ENCODE measurements around the gene TULP4. TPM values are rescaled to one million over a fixed set of nuclear protein-coding genes. Genes with fewer than 3 reads are reported as not detected.

The TULP4 gene, protein sequence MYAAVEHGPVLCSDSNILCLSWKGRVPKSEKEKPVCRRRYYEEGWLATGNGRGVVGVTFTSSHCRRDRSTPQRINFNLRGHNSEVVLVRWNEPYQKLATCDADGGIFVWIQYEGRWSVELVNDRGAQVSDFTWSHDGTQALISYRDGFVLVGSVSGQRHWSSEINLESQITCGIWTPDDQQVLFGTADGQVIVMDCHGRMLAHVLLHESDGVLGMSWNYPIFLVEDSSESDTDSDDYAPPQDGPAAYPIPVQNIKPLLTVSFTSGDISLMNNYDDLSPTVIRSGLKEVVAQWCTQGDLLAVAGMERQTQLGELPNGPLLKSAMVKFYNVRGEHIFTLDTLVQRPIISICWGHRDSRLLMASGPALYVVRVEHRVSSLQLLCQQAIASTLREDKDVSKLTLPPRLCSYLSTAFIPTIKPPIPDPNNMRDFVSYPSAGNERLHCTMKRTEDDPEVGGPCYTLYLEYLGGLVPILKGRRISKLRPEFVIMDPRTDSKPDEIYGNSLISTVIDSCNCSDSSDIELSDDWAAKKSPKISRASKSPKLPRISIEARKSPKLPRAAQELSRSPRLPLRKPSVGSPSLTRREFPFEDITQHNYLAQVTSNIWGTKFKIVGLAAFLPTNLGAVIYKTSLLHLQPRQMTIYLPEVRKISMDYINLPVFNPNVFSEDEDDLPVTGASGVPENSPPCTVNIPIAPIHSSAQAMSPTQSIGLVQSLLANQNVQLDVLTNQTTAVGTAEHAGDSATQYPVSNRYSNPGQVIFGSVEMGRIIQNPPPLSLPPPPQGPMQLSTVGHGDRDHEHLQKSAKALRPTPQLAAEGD (N-terminal part only)
- total RNA-seq: 10 to 100 TPM; 20.5 to 27.4 TPM

DNA sequence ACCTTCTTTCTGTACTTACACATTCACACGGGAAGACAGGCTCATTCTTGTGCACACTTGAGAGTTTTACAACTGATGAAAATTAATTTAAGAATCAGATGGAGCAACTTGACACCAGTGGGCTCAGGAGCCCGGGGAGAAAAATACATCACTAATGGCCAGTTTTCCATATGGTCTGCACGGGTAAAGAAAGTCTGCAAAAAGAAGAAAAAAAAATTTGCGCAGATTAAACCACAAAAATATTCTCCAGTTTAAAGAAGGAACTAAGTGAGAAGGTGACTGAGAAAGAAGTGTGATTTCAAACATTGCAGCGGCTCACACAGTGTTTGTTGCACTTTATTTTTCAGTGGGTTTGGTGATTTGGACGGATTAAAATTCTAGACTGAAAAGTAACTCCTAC lies at the start of gene TULP4:
Gene TULP4, plus strand, starts transcription at position 301 of the 400 bp plus-strand sequence. CDS start 1,552 bp downstream, outside the sequence.
- peaks cover 13 to 17% of the 10 kb centered on the region in 2 donors for H3K36me3 Mint-ChIP-seq
- H3K27ac Mint-ChIP-seq: peak within 1 kb of the TSS; percentile 8 to 31
- DNase-seq (ENCODE audit: low spot score in 2 of 2) (no peak), ATAC-seq (no peak)
- H3K9me3 Mint-ChIP-seq: no peaks in the 10 kb centered on the region

DNA sequence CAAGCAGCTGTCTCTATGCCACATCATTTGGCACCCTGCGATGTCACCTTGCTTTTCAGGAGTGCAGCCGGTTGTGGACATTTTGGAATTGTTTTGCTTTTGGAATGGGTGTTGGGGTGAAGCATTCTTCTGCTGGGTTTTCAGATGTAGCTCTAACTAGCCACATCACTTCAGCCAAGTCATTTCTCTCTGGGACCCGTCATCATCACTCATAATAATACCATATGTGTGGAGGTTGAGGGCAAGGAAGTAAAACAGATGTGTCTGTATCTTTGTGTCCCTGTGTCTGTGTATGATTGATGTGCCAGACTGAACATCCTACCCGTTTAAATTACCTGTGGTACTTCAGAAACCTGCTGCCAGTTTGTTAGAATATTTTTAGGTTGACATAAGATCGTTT lies 49.5 kb upstream of the TULP4 start:
- H3K36me3 Mint-ChIP-seq: peaks cover 0 to 7% of the 10 kb centered on the region in 2 donors
- DNase-seq (ENCODE audit: low spot score in 2 of 2): no peak
- H3K27ac Mint-ChIP-seq: no peak overlapping the region
- peak; percentile 66 to 89 for ATAC-seq
- no peaks in the 10 kb centered on the region for H3K9me3 Mint-ChIP-seq

DNA sequence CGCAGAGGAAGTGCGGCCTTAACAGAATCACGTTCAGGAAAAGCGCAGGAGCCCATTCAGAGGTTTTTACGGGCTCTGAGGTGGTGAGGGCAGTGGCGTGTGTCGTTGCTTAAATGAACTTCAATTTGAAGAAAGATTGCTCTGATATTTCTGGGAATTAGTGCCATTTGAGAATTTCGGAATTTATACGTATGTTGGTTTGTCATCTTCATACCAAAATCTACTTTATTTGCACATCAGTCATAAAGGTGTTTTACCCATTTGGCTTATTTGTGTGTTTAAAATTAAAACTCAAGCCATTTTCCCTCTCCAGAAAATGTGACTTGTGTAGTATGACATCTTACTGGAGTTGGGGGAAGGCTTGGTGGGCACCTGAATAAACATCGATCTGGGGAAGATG lies 48.1 kb upstream of the TULP4 start:
- H3K36me3 Mint-ChIP-seq: no peaks in the 10 kb centered on the region
- DNase-seq (ENCODE audit: low spot score in 2 of 2) (no peak), ATAC-seq (no peak)
- H3K9me3 Mint-ChIP-seq: no peaks in the 10 kb centered on the region
- H3K27ac Mint-ChIP-seq: no peak overlapping the region

DNA sequence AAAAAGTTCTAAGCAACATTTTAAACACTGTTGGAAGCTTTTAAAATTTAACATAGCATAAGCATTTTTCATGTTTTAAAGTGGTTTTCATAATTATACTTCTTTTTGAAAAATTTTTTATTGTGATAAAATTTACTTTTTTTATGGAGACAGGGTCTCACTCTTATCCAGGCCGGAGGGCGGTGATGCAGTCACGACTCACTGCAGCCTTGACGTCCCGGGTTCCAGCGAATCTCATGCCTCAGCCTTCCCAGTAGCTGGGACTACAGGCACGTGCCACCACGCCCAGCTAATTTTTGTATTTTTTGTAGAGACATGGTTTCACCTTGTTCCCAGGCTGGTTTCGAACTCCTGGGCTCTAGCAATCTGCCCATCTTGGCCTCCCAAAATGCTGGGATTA lies 46.1 kb upstream of the TULP4 start:
- Mint-ChIP-seq H3K36me3 (no peaks in the 10 kb centered on the region), H3K9me3 (no peaks in the 10 kb centered on the region), H3K27ac (no peak overlapping the region)
- DNase-seq (ENCODE audit: low spot score in 2 of 2): no peak
- no peak for ATAC-seq

DNA sequence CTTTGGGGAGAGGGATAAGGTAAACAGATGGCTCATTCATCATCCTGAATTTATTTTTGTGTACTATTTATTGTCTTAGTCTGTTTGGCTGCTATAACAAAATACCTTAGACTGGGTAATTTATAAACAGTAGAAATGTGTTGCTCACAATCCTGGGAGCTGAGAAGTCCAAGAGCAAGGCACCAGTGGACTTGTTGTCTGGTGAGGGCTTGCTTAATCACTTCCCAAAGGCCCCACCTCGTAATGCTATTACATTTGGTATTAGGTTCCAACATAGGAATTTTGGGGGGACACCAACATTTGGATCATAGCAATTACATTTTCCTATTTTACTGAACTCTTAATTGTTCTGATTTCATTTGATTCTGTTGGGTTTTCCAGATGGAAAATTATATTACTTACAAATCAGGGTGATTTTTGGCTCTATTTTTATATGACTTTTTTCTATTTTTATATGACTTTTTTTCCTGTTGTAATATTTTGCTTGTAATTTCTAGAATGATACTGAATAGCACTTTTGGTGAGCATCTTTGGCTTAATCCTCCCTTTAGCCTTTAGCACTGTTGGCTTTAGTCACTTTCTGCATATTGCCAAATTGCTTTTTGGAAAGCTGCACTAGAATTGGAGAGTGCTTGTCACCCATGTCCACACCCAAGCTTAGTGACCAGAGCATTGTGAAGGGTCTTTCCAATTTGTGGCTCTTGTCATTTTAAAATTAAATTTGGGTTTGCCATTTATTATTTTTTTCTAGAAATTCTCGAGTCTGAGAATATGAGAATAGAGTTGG lies 43.7 kb upstream of the TULP4 start:
- no peaks in the 10 kb centered on the region for H3K9me3 Mint-ChIP-seq
- ATAC-seq: no peak
- no peak overlapping the region for H3K27ac Mint-ChIP-seq
- peaks cover 5 to 15% of the 10 kb centered on the region in 2 donors for H3K36me3 Mint-ChIP-seq
- no peak for DNase-seq (ENCODE audit: low spot score in 2 of 2)

DNA sequence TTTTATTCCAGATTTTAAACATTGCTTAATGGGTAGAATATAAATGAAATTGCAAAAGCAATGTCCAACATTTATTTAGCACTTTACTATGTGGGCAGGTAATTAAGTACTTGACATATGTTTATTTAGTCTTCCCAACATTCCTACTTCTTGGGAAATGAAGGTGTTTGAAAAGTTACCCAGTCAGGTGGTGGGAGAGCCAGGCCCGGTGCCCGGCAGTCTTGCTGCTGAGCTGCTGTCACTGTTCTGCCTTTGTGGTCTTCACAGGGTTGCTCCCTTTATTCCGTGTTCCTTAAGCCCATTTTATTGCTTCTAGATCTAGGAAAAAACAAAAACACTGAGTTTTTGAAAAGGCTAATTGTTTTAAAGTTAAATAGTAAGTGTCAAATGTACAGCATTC lies 42.6 kb upstream of the TULP4 start:
- Mint-ChIP-seq H3K9me3 (no peaks in the 10 kb centered on the region), H3K27ac (no peak overlapping the region), H3K36me3 (peaks cover 5 to 16% of the 10 kb centered on the region in 2 donors)
- no peak for ATAC-seq
- no peak for DNase-seq (ENCODE audit: low spot score in 2 of 2)

DNA sequence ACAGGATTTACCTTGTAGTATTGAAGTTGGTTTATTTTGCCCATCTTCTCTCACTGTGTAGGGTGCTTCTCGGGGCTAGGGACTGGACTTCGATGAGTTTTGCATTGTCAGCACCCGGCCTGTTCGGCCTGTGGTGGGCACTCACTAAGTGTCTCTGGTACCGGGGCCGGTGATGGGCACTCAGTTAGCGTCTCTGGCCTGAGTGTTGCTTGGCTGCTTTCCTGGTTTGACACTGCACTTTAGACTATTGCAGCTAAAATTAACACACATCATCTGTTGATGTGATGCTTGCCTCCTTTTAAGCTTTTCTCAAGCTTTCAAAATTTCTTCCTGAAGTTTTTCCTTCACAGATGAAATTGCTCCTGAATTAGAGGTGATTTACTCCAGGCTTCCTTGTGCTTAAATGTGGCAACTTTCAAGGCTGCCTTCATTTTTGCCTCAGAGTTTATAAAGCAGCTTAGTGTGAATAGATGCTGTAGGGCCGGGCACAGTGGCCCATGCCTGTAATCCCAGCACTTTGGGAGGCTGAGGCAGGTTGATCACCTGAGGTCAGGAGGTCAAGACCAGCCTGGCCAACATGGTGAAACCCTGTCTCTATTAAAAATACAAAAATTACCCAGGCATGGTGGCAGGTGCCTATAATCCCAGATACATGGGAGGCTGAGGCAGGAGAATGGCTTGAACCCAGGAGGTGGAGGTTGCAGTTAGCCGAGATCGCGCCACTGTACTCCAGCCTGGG lies 41.7 kb upstream of the TULP4 start:
- DNase-seq (ENCODE audit: low spot score in 2 of 2): no peak
- no peaks in the 10 kb centered on the region for H3K9me3 Mint-ChIP-seq
- peaks cover 10 to 16% of the 10 kb centered on the region in 2 donors for H3K36me3 Mint-ChIP-seq
- peak in 1 of 2 donors; percentile 6 for ATAC-seq
- no peak overlapping the region for H3K27ac Mint-ChIP-seq

DNA sequence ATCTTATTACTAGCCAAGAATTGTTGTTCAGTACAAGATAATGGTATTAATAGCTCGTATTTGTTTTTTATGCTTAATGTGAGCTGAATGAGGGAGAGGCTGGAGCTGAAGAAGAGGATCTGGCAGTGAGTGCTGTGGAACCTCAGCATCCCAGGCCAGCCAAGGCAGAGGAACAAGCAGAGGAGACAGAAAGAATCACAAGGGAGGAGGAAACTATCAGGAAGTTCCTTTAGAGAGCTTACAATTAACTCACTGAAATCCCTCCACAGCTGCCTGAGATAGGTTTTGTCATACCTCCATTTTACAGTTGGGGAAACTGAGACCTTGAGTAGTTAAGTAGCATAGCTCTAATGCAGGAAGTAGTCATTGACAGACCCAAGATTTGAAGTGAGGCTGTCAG lies 39.9 kb upstream of the TULP4 start:
- peak overlapping the region in 1 of 2 donors; percentile 48 for H3K27ac Mint-ChIP-seq
- DNase-seq (ENCODE audit: low spot score in 2 of 2) (no peak), ATAC-seq (no peak)
- peaks cover 10 to 16% of the 10 kb centered on the region in 2 donors for H3K36me3 Mint-ChIP-seq
- no peaks in the 10 kb centered on the region for H3K9me3 Mint-ChIP-seq

DNA sequence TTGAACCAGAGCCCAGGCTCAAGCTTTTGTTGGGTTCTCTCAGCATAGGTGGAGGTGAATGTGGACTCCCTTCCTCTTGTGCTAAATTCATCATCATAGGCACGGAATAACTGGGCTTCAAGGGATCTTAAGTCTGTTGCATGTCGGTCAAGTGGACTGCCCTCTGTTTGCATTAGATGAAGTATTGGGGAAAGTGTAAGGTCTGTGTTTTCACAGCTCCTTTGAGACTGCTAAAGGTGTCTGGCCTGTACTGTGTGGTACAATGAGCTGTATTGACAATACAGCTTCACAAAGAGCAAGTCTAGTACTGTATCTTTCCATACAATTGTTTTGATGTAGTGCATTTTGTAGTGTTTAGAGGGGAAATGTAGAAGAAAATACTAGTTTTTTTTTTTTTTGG lies 34.3 kb upstream of the TULP4 start:
- peaks cover 6 to 10% of the 10 kb centered on the region in 2 donors for H3K36me3 Mint-ChIP-seq
- no peak for ATAC-seq
- no peak overlapping the region for H3K27ac Mint-ChIP-seq
- DNase-seq (ENCODE audit: low spot score in 2 of 2): no peak
- H3K9me3 Mint-ChIP-seq: no peaks in the 10 kb centered on the region

DNA sequence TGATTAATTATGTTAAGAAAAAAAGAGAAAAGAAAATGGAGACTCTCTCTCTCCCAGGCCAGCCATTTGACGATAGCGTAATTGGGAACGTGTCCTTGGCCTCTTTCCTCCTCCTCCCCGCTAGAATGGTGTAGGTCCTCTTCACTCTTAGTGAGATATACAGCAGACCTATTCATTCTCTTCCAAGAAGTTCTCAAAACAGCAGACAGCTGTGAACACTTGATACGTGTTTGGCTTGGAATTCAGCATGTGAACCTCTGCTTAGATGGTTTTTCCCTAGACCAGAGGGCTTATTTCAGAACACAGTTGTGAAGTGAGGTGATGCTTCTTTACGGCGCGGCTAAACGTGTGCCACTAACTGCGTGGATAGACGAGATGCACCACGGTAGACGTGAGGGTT lies 32.6 kb upstream of the TULP4 start:
- Mint-ChIP-seq H3K36me3 (peaks cover 0 to 6% of the 10 kb centered on the region in 2 donors), H3K27ac (no peak overlapping the region), H3K9me3 (no peaks in the 10 kb centered on the region)
- ATAC-seq: no peak
- no peak for DNase-seq (ENCODE audit: low spot score in 2 of 2)

DNA sequence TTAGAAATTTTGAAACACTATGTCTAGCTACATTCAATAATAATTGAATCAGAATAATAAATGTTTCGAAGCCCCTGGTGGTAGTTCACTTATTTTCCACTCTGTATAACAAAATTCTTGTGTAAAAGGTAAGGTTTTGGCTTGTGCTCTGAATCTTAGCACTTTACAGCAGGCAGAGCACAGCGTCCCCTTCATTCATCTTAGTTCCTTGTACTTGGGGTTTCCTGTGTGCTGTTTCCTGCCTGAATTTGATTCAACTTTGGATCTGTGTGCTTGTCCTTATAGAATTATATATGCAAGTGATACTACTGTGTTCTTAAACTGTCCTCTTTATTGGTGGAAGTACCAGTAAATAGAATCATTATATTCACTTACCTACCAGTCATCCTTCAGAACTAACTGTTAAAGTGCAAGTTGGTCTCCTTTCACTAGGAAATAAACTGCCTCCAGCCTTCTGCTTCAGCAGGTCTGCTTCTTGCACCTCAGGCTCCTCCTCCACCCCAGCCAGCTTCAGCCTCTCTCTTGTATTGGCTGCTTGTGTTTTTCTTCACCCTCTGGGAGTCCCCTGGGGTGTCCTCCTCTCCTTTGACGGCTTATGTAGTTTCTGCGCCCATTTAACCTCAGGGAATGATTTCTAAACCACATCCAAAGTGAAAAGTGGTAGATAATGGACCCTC lies 28.8 kb upstream of the TULP4 start:
- DNase-seq (ENCODE audit: low spot score in 2 of 2) (no peak), ATAC-seq (no peak)
- Mint-ChIP-seq H3K27ac (peak overlapping the region; percentile 40 to 62), H3K9me3 (no peaks in the 10 kb centered on the region), H3K36me3 (peaks cover 0 to 4% of the 10 kb centered on the region in 2 donors)

DNA sequence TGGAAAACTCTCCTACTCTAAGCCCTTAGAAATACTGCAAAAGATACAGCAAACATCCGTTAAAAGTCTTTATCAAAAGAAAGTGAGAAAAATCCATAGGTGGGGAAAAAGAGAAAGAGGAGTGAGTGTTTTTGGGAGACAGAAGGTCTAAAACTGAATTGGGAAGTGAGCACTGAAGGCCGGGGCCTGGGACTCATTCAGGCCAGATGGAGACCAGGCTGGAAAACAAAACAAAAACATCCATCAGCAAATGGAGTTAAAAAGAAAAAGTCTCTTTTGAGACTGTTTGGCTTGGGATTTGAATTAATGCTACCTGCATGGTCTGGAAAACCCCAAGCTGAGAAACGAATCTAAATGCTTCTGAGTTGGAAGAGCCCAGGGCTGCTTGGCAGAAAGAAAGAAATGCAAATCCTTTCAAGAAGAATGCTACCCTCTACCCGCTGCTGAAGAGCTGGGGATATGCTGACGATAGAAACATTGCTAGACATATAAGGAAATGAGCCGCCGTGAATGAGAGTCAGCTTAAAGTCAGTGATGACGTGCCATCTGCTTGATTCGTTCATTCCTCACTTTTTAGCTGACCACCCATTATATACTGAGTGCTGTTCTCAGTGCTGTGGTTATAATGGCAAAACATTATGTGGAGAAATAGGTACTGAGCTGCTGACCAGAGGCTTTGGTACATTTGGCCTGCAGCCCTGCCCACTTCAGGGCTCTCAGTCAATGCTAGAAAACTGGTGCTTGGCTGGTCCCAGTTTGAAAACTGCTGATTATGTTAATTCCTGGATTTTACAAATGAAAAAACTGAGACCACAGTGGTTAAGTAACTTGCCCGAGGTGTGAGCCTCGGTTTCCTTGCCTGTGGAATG lies 28.0 kb upstream of the TULP4 start:
- Mint-ChIP-seq H3K36me3 (peaks cover 0 to 4% of the 10 kb centered on the region in 2 donors), H3K27ac (peak overlapping the region; percentile 40 to 62), H3K9me3 (no peaks in the 10 kb centered on the region)
- DNase-seq (ENCODE audit: low spot score in 2 of 2): no peak
- ATAC-seq: peak in 1 of 2 donors; percentile 77

DNA sequence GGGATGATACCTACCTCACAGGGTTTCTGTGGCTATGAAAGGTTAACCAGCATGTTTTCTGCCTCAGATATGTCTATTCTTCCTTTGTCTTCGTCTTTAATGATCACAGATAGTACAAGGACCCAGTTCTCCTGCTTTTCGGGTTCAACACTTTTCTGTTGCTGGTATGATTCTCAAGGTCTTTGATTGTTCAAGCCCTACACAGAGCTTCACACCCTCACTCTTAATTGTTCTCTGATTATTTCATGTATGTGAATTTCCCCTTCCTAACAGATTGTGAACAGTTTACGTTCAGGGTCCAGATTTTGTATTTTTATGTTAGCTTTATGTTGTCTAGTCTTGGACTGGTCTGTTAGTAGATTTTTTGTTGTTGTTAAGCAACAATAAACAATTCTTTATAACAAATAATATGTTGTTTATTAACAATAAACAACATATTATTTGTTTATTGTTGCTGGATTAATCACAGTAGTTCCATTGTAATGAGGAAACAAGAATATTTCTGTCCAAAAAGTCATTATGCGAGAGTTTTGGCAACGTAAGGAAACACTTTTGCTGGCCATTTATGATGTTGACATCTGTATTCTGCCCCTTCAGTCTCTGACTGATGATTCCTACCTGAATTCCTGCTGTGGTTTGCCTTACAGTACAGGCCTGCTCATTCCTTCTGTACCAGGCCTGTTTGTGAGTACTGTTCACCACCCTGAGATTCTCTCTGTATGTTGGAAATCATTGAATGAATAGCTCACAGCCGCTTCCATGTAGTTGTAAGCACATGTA lies 27.2 kb upstream of the TULP4 start:
- no peaks in the 10 kb centered on the region for H3K9me3 Mint-ChIP-seq
- H3K27ac Mint-ChIP-seq: peak overlapping the region in 1 of 2 donors; percentile 40
- no peak for DNase-seq (ENCODE audit: low spot score in 2 of 2)
- H3K36me3 Mint-ChIP-seq: peaks cover 0 to 4% of the 10 kb centered on the region in 2 donors
- ATAC-seq: no peak

DNA sequence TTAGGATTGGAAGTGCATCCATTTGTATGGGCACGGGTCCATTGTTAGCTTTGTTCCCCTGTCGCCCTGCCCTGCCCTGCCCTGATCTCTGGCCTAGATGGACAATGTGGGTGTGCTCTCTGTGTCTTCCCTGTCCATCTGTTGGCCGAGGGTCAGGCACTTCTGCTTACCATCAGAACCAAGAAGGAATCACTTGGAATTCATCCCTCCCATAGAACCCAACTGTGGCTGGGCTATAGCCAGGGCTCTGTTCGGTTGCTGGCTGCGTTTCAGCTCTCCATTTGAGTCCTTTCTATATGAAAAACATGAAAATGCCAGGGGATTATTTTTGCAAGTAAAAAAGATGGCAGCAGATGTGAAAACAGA lies 26.6 kb upstream of the TULP4 start:
- Mint-ChIP-seq H3K36me3 (peaks cover 0 to 4% of the 10 kb centered on the region in 2 donors), H3K9me3 (no peaks in the 10 kb centered on the region), H3K27ac (no peak overlapping the region)
- ATAC-seq: no peak
- DNase-seq (ENCODE audit: low spot score in 2 of 2): no peak

All from activated naive CD4-positive, alpha-beta T cell treated with anti-CD3 and anti-CD28 coated beads, Interleukin-2, amount 50 U/mL, for 72 hours (primary cell).